Smooth muscle cell (in vitro differentiated cells): Measurements from ENCODE around the gene HIVEP2. TPM values are rescaled to one million over a fixed set of nuclear protein-coding genes. Genes with fewer than 3 reads are reported as not detected.

Experiments
- DNase-seq: peaks from one replicate; lab custom pipeline; 2025; ENCODE audit not compliant: unreplicated experiment; lab: John Stamatoyannopoulos, UW
- H2AFZ ChIP-seq: fragments of 200-600 bp; sonication (generic); 2 replicates; pipeline ENCODE4 v1.6.0; 2016; ENCODE audit warnings: antibody characterized with exemption, low read depth, mild to moderate bottlenecking
- H3F3A ChIP-seq: fragments of 200-600 bp; sonication (generic); 2 replicates; pipeline ENCODE4 v1.6.0; 2017; ENCODE audit warnings: antibody characterized with exemption, low read depth
- H3K27ac ChIP-seq: fragments of 200-600 bp; sonication (generic); 2 replicates; pipeline ENCODE4 v1.5.1; 2016; ENCODE audit warnings: low read depth, mild to moderate bottlenecking
- H3K27me3 ChIP-seq: fragments of 200-600 bp; sonication (generic); 2 replicates; pipeline ENCODE4 v1.6.1; 2016; ENCODE audit warnings: low read depth, mild to moderate bottlenecking
- H3K36me3 ChIP-seq: fragments of 200-600 bp; sonication (generic); 2 replicates; pipeline ENCODE4 v1.5.1; 2016; ENCODE audit warnings: low read depth
- H3K4me1 ChIP-seq: fragments of 200-600 bp; sonication (generic); 2 replicates; pipeline ENCODE4 v1.5.1; 2016; ENCODE audit warnings: low read depth
- H3K4me2 ChIP-seq: fragments of 200-600 bp; sonication (generic); 2 replicates; pipeline ENCODE4 v1.6.0; 2016; ENCODE audit warnings: mild to moderate bottlenecking
- H3K4me3 ChIP-seq: fragments of 200-600 bp; sonication (generic); 2 replicates; pipeline ENCODE4 v1.5.1; 2016; ENCODE audit warnings: mild to moderate bottlenecking
- H3K79me2 ChIP-seq: fragments of 200-600 bp; sonication (generic); 2 replicates; pipeline ENCODE4 v1.6.0; 2016; ENCODE audit warnings: low read depth, mild to moderate bottlenecking
- H3K9ac ChIP-seq: fragments of 200-600 bp; sonication (generic); 2 replicates; pipeline ENCODE4 v1.6.0; 2016; ENCODE audit warnings: low read depth
- H3K9me3 ChIP-seq: fragments of 200-600 bp; sonication (generic); replicated peaks from 2 replicates; pipeline ENCODE4 v1.5.1; 2016; ENCODE audit warnings: low read depth
- H4K20me1 ChIP-seq: fragments of 200-600 bp; sonication (generic); 2 replicates; pipeline ENCODE4 v1.6.0; 2016; ENCODE audit warnings: low read depth
- CTCF ChIP-seq: fragments of 200-600 bp; sonication (generic); IDR thresholded peaks from 2 replicates; pipeline ENCODE4 v1.5.1; 2017; ENCODE audit warnings: borderline replicate concordance, mild to moderate bottlenecking, antibody characterized with exemption; ENCODE audit not compliant: insufficient read depth, poor library complexity, severe bottlenecking
- WGBS: methylation state at CpG from one replicate; pipeline ENCODE4 v1.1.7; 2016; ENCODE audit warnings: low lambda C conversion rate; 5-methylcytosine and 5-hydroxymethylcytosine counted together
- polyA plus RNA-seq: library from polyadenylated mRNA; unstranded; fragments of >200 nt; fragmentation: Nextera tagmentation; extraction: Ambion mirVana; gene quantifications from 2 replicates; pipeline ENCODE4 v1.2.1, GENCODE V29; 2016
- total RNA-seq: library from RNA; depleted of rRNA; stranded (reverse); fragments of >200 nt; gene quantifications from 2 replicates; pipeline ENCODE4 v1.2.3, GENCODE V29; 2014

Gene HIVEP2
- total and polyA plus RNA-seq, 2 experiments from 2014 or later, result 3.2 to 12.5 TPM

- peaks cover 11% of the 10 kb centered on the region for H3K27me3 ChIP-seq
- peaks cover 33% of the 10 kb centered on the region for H3K79me2 ChIP-seq
- DNase-seq, result no peak
- TF ChIP-seq CTCF, result no peak
- no peaks in the 10 kb centered on the region for H3K9me3 ChIP-seq
- no peak overlapping the region for H2AFZ ChIP-seq
- H3K27ac ChIP-seq, result peak overlapping the region; percentile 99
- H3K36me3 ChIP-seq, result no peaks in the 10 kb centered on the region
- peaks cover 20% of the 10 kb centered on the region for H3K4me1 ChIP-seq
- H3K4me3 ChIP-seq, result peak overlapping the region; percentile 97
- WGBS, result 2% methylated on average over 34 of the region's 75 CpGs
- peak overlapping the region; percentile 100 for H3K4me2 ChIP-seq
- peaks cover 7% of the 10 kb centered on the region for H3F3A ChIP-seq
- peak overlapping the region; percentile 100 for H3K9ac ChIP-seq
- peaks cover 35% of the 10 kb centered on the region for H4K20me1 ChIP-seq
Observed at GRCh38 chr6:142945446-142946180, 637 bp upstream of the HIVEP2 start.

- H3K9ac ChIP-seq, result peak overlapping the region; percentile 100
- no peaks in the 10 kb centered on the region for H3K36me3 ChIP-seq
- H4K20me1 ChIP-seq, result peaks cover 46% of the 10 kb centered on the region
- peaks cover 45% of the 10 kb centered on the region for H3K79me2 ChIP-seq
- peak overlapping the region; percentile 97 for H3K4me3 ChIP-seq
- H3K27ac ChIP-seq, result peak overlapping the region; percentile 96
- peaks cover 20% of the 10 kb centered on the region for H3K4me1 ChIP-seq
- H2AFZ ChIP-seq, result no peak overlapping the region
- under 1% methylated on average over 54 of the region's 54 CpGs for WGBS
- H3K27me3 ChIP-seq, result peaks cover 4% of the 10 kb centered on the region
- peak; percentile 64 for DNase-seq
- H3F3A ChIP-seq, result peaks cover 7% of the 10 kb centered on the region
- H3K4me2 ChIP-seq, result peak overlapping the region; percentile 83
- H3K9me3 ChIP-seq, result no peaks in the 10 kb centered on the region
- TF ChIP-seq CTCF, result no peak
Observed at GRCh38 chr6:142944124-142945048, 590 bp downstream of the HIVEP2 start.

GRCh38 chr6:142943711-142944123 lies 1.3 kb downstream of the HIVEP2 start:
- WGBS, result 11% methylated on average over 8 of the region's 8 CpGs
- H4K20me1 ChIP-seq, result peaks cover 50% of the 10 kb centered on the region
- H3F3A ChIP-seq, result peaks cover 7% of the 10 kb centered on the region
- no peaks in the 10 kb centered on the region for H3K27me3 ChIP-seq
- peak overlapping the region; percentile 100 for H3K9ac ChIP-seq
- no peak overlapping the region for H2AFZ ChIP-seq
- H3K4me3 ChIP-seq, result peak overlapping the region; percentile 97
- H3K36me3 ChIP-seq, result no peaks in the 10 kb centered on the region
- H3K4me2 ChIP-seq, result peak overlapping the region; percentile 83
- no peak for TF ChIP-seq CTCF
- peaks cover 49% of the 10 kb centered on the region for H3K79me2 ChIP-seq
- H3K4me1 ChIP-seq, result peaks cover 20% of the 10 kb centered on the region
- H3K9me3 ChIP-seq, result no peaks in the 10 kb centered on the region
- peak overlapping the region; percentile 96 for H3K27ac ChIP-seq
- DNase-seq, result no peak
